Measurements from ENCODE around the gene SMAGP.

GRCh38 chr12:51209259-51209658 lies 61.0 kb downstream of the SMAGP start:
- TF ChIP-seq TAF1 (IDR thresholded peaks at IDR 0.05; ENCODE audit: borderline replicate concordance, low read depth, low read length) (no peak), POLR2A (IDR thresholded peaks at IDR 0.05; ENCODE audit: low read depth, low read length) (no peak)

Data from GM12892 (cell line).